GM23248 (cell line): ENCODE data around the gene HPN.

Source experiments
- EZH2 ChIP-seq: fragments of 200-600 bp; sonication (generic); IDR thresholded peaks from 2 replicates; pipeline ENCODE4 v1.6.1; 2018; ENCODE audit warnings: antibody characterized with exemption, mild to moderate bottlenecking; ENCODE audit not compliant: insufficient read depth, poor library complexity, severe bottlenecking
- EZH2phosphoT487 ChIP-seq: fragments of 200-600 bp; sonication (generic); IDR thresholded peaks from 2 replicates; pipeline ENCODE4 v1.6.1; 2018; ENCODE audit warnings: antibody characterized with exemption, moderate library complexity, mild to moderate bottlenecking, low read depth; ENCODE audit not compliant: insufficient read depth

- TF ChIP-seq EZH2 (no peak), EZH2phosphoT487 (no peak)
Observed at GRCh38 chr19:35021596-35021995, 19.9 kb upstream of the HPN start.
